Esophagus muscularis mucosa (tissue), 4 donors: Measurements from ENCODE around the gene CCL4L2.
"Not testable (repeated sequence)": the region's sequence is repeated elsewhere in the genome, so short reads cannot be mapped to it uniquely, and the experiment has no call there.

Experiments used
- EP300 ChIP-seq: sonication (generic); formaldehyde crosslinking; IDR thresholded peaks from one replicate; pipeline ENCODE4 v1.6.1; 2017; ENCODE audit warnings: antibody characterized with exemption
- POLR2A ChIP-seq: fragments of 450-650 bp; IDR thresholded peaks from one replicate; pipeline ENCODE4 v1.6.1; 2017; ENCODE audit warnings: antibody characterized with exemption, moderate library complexity, mild to moderate bottlenecking, low read depth
- POLR2AphosphoS5 ChIP-seq, 2 donors: sonication (generic); formaldehyde crosslinking; IDR thresholded peaks; one replicate each; pipeline ENCODE4 v1.6.1; 2017; ENCODE audit warnings: antibody characterized with exemption in 2 of 2
- TF ChIP-seq, protein P1 (sequence below), 3 experiments: fragments of 200-600 bp in 2 of 3; fragments of 450-650 bp in 1 of 3; sonication (generic) in 2 of 3; IDR thresholded peaks; one replicate each; pipeline ENCODE4 v1.5.1; 2017 to 2019; ENCODE audit warnings: antibody characterized with exemption in 3 of 3, mild to moderate bottlenecking in 2 of 3, moderate library complexity in 1 of 3

DNA sequence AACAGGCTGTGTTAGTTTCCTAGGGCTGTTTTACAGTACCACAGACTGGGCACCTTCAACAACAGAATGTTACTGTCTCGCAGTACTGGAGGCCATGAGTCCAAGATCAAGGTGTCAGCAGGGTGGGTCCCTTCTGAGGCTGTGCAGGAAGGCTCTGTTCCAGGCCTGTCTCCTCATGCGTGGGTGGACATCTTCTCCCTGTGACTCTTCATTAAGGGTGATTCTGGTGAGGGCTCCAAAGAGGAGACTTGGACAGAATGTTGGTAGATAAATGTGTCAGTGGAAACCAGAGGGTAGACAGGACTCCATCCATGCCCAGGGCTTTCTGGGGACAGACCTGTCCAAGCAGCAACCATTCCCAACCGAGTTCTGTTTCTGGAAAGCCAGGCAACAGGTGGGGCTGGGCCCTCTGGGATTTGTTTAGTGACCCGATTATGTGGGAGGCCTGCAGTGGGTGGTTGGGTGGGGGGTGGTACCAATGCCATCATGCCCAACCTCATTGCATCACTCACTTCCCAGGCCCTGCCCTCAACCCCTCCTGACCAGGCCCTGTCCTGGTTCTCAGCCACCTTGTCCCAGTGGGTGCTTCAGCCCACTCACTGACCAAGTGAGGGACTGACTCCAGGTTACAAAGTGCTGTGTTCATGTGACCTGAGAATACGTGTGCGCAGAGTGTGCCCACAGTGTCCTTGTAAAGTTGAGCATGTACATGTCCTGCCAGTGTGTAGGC lies 29.3 kb upstream of the CCL4L2 start:
- TF ChIP-seq, protein P1, sequence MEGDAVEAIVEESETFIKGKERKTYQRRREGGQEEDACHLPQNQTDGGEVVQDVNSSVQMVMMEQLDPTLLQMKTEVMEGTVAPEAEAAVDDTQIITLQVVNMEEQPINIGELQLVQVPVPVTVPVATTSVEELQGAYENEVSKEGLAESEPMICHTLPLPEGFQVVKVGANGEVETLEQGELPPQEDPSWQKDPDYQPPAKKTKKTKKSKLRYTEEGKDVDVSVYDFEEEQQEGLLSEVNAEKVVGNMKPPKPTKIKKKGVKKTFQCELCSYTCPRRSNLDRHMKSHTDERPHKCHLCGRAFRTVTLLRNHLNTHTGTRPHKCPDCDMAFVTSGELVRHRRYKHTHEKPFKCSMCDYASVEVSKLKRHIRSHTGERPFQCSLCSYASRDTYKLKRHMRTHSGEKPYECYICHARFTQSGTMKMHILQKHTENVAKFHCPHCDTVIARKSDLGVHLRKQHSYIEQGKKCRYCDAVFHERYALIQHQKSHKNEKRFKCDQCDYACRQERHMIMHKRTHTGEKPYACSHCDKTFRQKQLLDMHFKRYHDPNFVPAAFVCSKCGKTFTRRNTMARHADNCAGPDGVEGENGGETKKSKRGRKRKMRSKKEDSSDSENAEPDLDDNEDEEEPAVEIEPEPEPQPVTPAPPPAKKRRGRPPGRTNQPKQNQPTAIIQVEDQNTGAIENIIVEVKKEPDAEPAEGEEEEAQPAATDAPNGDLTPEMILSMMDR (IDR thresholded peaks at IDR 0.05), result not testable (repeated sequence)
- TF ChIP-seq POLR2A; POLR2AphosphoS5 (IDR thresholded peaks at IDR 0.05); EP300: not testable (repeated sequence)
